ENCODE results near the gene SCUBE2.
A peak's percentile ranks its signal among the peaks of the same experiment; 100 is the strongest.

The SCUBE2 gene

DNA sequence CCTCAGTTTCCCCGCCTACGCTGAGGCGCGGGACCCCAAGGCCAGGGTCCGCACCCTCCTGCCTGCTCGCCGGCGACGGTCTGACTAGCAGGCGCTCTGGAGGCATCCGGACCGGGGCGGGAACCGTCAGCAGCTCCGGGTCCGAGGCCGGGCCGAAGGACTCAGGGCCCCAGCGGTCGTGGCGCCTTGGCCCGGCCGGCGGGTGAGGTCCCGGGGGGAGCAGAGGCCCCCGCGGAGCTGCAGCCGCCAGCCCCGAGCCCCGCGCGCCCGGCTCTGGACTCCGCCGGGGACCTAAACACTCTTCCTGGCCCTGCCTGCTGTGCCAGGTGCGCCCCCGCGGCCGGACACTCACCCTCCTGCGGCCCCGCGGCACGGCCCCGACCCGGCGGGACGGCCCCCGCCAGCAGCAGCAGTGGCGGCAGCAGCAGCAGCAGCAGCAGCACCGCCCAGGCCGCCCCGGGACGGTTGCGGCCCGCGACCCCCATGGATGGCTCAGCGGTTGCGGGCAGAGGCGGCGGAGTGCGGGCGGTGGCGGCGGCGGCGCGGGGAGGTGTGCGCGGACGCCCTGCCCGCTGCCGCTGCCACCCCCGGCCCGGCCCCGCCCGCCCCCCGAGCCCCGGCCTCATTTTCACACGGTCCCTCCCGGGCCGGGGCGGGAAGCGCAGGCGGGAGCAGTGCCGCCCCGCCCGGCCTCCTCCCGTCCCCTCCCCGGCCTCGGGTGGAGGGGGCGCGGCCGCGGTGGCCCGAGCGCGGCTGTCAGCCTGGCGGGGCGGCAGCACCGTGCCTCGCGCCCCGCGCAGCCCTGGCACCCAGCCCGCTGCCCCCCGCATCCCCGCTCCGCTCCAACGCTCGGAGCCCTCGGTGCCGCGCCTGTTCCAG, at the start of gene SCUBE2:
SCUBE2 (minus strand) TSS at position 556 of the 879 bp plus-strand sequence; CDS start at position 485, 71 bp downstream.
- DNase-seq (ENCODE audit: low read depth, low spot score) = no peak
- in situ Hi-C loops (cut with HindIII; ENCODE audit: low sequenced_read_pairs) = no loop called here
- TF ChIP-seq, protein P1, sequence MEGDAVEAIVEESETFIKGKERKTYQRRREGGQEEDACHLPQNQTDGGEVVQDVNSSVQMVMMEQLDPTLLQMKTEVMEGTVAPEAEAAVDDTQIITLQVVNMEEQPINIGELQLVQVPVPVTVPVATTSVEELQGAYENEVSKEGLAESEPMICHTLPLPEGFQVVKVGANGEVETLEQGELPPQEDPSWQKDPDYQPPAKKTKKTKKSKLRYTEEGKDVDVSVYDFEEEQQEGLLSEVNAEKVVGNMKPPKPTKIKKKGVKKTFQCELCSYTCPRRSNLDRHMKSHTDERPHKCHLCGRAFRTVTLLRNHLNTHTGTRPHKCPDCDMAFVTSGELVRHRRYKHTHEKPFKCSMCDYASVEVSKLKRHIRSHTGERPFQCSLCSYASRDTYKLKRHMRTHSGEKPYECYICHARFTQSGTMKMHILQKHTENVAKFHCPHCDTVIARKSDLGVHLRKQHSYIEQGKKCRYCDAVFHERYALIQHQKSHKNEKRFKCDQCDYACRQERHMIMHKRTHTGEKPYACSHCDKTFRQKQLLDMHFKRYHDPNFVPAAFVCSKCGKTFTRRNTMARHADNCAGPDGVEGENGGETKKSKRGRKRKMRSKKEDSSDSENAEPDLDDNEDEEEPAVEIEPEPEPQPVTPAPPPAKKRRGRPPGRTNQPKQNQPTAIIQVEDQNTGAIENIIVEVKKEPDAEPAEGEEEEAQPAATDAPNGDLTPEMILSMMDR (IDR thresholded peaks at IDR 0.05; ENCODE audit: low read depth, low read length) = no peak
- H3K4me3 ChIP-seq (ENCODE audit: low read depth, low read length) = peak within 1 kb of the TSS; percentile 26

DNA sequence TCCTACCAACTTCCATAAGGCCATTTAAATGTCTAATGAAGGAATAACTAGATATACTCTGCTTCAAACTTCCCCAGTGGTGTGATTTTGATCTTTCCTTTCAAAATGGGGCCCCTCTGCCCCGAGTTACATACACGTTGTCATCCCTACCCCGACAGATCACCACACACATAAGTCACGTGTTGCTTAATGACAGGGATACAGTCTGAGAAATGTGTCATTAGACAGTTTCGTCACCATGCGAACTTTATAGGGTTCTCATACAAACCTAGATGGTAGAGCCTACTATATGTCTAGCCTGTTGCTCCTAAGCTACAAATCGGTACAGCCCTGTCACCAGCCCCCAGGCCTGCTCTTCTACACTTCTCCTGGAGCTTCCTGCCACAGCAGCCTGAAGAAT, 49.8 kb upstream of the SCUBE2 start:
- no peak overlapping the region for H3K4me3 ChIP-seq (ENCODE audit: low read depth, low read length)
- in situ Hi-C loops (cut with HindIII; ENCODE audit: low sequenced_read_pairs) = no loop called here
- no peak for DNase-seq (ENCODE audit: low read depth, low spot score)

DNA sequence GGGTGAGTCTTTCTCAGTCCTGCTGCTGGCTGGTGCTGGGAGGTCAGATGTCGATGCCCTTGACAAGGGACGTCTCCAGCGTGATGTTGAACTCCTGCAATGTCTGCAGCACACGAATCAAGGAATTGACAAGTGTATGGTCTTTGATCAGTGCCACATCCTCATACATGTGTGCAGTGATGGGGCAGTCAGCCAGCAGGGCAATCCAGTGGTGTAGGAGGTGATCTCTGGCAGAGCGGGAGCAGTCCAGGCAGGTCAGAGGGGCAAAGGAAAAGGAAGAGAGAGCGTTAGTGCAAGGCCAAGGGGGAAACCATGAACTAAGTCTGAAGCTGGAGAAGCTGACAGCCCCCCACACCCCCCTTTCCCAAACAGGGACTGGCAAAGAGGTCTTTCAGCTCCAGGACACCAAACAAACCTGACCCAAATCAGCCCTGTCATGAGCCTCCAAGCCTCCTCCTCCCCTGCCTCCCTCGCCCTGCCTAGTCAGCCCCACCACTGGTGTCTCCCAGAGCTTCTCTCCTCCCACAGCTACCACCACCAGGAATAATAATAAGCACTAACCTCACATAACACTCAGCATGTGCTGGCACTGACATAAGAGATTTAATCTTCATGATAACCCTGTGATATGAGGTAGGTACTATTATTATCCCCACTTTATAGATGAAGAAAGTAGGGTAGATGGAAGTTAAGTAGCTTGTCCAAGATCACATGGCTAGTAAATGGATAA, 48.4 kb upstream of the SCUBE2 start:
- H3K4me3 ChIP-seq (ENCODE audit: low read depth, low read length) = no peak overlapping the region
- in situ Hi-C loops (cut with HindIII; ENCODE audit: low sequenced_read_pairs) = no loop called here
- TF ChIP-seq, protein P1 (IDR thresholded peaks at IDR 0.05; ENCODE audit: low read depth, low read length) = no peak
- DNase-seq (ENCODE audit: low read depth, low spot score) = no peak

More for the DNA sequence above, 49.8 kb upstream of the SCUBE2 start:
- TF ChIP-seq, protein P1 (IDR thresholded peaks at IDR 0.05; ENCODE audit: low read depth, low read length) = no peak

DNA sequence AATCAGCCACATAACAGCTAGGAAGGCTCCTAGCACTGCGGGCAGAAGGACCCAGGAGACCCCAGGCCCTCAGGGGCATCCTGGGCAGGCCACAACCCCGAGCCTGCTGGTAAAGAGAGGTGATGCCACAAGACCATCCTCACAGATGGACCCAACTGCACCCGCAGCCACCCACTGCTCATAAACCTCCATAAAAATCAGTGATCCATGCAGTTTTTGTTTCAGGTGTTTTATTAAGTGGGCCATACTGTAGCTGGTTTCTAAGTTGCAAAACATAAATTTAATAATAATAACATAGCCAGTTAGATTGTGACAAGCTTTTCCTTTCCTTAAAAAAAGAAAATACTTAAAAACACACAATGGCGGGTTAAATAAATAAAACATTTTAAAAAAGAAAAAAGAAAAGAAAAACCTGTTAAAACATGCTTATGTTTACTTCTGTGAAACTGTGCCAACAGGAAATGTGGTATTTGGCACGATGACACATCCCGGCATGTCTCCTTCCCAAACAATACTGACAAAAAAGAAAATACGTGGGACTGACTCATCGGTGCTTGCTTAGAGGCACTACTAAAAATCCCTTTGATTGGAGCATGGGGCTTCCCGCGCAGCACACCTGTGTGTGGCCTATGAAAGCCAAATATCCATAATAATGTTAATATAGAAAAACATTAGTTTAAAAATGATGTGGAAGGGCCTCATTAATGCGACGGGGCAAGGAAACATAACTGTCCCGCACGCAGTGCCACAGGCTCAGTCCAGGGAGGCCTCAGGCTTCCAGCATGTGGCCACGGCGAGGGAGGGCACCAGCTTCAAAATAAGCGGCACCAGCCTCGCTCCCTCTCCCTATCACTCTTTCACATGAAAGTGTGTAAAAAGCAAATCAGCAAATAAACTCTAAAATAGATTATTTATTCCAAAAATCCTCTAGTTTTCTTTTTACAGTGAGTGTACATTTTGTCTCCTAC, 47.5 kb upstream of the SCUBE2 start:
- TF ChIP-seq, protein P1 (IDR thresholded peaks at IDR 0.05; ENCODE audit: low read depth, low read length) = no peak
- in situ Hi-C loops (cut with HindIII; ENCODE audit: low sequenced_read_pairs) = no loop called here
- DNase-seq (ENCODE audit: low read depth, low spot score) = peak; percentile 93

DNA sequence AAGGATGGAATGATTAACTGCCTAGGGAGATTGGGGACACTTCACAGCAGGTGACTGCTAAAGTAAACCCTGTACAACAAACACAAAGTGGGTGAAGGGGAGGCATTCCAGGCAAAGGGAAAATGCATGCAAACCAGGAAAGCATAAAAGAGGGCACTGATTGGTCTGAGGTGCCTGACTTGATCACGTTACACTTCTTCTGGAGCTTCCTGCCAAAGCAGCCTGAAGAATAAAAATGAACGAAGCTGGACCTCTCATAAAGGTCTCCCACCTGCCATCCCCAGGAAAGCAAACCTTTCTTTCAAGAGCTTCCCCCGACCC, 46.7 kb upstream of the SCUBE2 start:
- TF ChIP-seq, protein P1 (IDR thresholded peaks at IDR 0.05; ENCODE audit: low read depth, low read length) = no peak
- in situ Hi-C loops (cut with HindIII; ENCODE audit: low sequenced_read_pairs) = no loop called here
- no peak overlapping the region for H3K4me3 ChIP-seq (ENCODE audit: low read depth, low read length)
- no peak for DNase-seq (ENCODE audit: low read depth, low spot score)

More for the DNA sequence above, 47.5 kb upstream of the SCUBE2 start:
- no peak overlapping the region for H3K4me3 ChIP-seq (ENCODE audit: low read depth, low read length)

All from astrocyte of the spinal cord (primary cell).